NCI-H2196 (cell line): Measurements from ENCODE around the gene ADAMTS3.

Source experiments
- DNase-seq: peaks from one replicate; lab custom pipeline; 2025; ENCODE audit not compliant: unreplicated experiment; lab: John Stamatoyannopoulos, UW

Gene ADAMTS3

DNA sequence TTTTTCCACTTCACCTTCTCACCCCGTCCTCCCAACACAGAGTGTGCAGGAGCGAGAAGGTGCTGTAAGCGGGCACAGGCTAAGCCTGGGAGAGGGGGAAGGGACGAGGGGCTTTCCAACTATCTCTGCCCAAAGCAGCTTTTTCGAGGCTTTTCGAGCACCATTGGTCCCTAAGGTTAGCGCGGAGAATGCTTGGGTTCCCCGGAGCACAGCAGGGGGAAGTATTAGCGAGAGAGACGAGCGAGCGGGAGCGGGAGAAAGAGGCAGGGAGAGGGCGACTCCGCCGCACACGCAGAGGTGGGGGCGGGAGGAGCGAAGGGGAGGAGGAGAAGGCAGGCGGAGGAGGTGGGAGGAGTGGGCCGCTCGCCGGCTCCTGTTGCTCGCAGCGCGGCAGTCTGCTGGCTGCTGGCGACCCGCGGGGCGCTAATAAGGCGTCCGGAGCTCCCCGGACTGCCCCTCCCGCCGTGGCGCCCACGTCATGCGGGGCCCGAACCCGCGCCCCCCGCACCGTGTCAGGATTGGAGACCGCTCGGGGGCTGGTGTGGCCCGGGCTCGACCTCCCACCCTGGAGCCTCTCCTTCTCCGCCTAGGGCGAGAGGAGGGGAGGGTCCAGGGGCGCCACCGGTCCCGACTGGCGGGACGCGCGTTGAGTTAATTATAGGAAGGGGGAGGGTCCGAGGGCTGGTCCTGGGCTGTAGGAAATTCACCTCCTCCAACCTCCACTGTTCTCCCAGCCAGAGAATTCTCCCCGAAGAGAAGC, at the start of gene ADAMTS3:
Gene ADAMTS3 (minus strand): TSS at position 263 of the 760 bp plus-strand sequence. CDS start 459 bp downstream, outside the sequence.
- DNase-seq: no peak

DNA sequence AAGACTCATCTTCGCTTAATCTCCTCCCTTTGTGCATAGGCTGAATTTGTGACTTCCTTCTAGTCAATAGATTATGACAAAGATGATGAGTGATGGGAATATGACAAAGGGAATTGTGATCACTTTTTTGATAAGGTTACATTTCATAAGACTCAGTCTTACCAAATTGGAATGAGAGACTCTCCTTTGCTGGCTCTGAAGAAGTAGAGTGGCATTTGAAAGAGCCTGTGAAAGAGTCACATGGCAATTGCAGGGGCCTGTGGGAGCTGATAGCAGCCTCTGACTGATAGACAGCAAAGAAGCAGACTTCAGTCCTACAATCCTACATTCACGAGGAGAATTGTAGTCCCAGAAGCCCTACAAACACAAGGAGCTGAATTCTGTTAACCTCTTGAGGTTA, 44.9 kb upstream of the ADAMTS3 start:
- DNase-seq: no peak

- no peak for DNase-seq
Measured at GRCh38 chr4:72606751-72607150, 37.7 kb upstream of the ADAMTS3 start.

- no peak for DNase-seq
Measured at GRCh38 chr4:72604324-72604723, 35.3 kb upstream of the ADAMTS3 start.

GRCh38 chr4:72602396-72603376, 33.7 kb upstream of the ADAMTS3 start:
- no peak for DNase-seq

- DNase-seq: no peak
Measured at GRCh38 chr4:72591547-72592454, 22.8 kb upstream of the ADAMTS3 start.

GRCh38 chr4:72587334-72587733, 18.3 kb upstream of the ADAMTS3 start:
- DNase-seq: no peak

DNA sequence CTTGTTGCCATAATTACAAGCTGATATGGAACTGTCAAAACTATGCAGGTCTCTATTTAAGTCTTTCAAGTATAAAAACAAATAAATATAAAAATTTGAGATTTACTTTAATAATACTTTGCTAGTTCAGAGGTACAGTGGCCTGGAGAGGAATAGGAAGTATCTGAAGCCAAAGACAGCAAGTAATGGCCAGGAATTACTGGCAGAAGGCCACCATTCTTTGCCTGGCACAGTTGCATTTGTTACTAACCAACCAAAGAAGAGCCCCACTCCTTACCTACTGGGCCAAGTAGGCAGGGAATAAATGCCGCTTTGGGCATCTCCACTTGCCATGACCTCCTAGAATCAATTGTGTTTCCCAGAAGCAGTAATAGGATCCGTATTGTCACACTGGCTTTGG, 13.8 kb upstream of the ADAMTS3 start:
- no peak for DNase-seq

GRCh38 chr4:72577211-72577610, 8.2 kb upstream of the ADAMTS3 start:
- no peak for DNase-seq

DNA sequence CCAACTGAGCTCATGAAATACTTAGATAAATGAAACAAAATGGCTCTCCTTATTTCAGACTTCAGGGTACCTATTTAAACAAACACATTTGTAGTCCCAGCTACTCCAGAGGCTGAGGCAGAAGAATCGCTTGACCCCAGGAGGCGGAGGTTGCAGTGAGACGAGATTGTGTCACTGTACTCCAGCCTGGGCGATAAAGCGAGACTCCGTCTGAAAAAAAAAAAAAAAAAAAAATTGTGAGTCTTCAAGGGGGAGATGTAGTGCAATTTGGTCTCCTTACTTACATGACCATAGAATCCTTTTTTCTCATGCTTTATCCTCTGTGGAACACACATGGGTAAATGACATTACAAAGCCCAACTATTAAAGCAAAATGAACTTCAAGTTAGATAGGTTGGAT, 2.3 kb upstream of the ADAMTS3 start:
- DNase-seq: no peak

DNA sequence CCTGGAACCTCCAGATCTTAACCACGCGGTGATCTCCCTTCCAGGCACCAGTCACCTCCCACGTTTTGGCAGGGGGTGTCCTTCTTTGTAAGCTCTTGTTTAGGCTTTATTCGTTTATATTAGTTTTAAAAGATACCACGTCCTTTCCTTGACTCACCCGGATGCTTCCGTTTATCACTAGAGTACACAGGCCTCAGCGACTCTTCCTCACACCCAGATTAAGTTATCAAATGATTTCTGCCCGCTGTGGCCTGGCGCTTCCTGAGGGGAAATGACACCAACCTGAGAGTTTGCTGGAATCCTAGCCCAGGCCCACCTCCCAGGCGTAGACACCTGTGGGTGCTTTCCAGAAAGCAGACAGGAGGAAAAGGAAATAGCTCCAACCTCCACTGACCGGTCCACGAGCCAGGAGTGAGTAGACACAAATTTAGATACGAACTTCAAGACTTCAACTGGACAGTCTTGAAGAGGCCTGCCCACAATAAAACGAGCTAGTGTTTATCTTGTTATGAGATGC, 756 bp upstream of the ADAMTS3 start:
- DNase-seq: no peak

DNA sequence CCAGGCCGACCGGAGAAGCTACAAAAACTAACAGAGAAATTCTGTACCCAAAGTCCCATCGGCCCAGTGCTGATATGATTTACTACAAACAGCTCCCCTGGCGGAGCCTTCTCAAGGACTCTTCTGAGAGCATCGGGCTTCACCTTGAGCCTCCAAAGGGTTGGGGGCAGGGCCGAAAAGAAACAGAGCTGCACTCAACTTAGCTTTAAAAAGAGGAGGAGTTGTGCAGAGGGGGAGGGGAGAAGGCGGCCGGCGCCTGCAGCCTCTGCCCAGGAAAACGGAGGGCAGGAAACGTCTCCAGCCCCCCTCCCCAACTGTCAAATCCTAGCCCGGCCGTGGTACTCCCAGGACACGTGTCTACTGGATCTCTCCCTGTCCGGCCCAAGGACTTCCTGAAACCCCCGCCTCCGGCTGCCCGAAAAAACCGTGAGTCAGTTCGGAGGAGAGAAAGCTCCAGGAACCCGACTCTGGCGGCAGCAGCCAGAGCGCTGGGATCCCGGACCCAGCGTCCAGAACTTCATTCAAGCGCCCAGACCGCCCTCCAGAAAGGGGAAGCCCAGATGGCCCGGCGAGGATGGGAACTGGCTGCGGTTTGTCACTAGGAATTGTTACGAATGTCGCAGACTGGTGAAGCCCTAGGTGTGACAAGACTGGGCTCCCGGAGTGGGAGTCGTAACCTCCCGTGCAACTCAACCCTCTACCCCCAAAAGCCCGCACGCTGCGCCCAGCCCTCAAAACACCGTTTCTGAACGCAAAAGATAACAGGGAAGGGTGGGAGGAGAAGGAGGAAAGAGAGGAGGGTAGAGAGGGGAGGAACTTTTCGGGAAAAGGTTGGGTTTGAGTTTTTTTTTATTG, 973 bp downstream of the ADAMTS3 start:
- peak; percentile 2 for DNase-seq

- DNase-seq: no peak
Measured at GRCh38 chr4:72567036-72567435, 2.0 kb downstream of the ADAMTS3 start.

DNA sequence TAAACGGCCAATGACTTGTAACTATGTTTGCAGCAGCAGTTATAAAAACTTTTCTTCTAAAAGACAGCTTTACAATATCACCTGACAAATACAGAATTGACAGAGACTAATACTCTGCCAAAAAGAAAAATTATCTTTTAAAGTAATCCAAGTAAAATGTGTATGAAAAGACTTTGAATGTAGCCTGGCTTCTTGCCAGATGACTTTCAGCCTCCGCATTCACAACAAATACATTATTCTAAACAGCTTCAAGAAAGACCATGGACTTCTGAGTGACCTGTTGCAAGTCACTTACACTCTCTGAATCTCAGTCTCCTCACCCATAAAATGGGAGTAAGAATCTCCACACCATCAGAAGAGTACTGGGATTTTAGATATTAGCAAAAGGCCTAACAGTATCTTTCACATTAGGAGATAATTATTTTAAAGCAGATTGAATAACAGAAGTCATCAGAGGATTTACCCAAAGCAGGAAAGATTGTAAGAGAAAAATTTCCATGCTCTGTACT, 2.5 kb downstream of the ADAMTS3 start:
- DNase-seq: no peak

DNA sequence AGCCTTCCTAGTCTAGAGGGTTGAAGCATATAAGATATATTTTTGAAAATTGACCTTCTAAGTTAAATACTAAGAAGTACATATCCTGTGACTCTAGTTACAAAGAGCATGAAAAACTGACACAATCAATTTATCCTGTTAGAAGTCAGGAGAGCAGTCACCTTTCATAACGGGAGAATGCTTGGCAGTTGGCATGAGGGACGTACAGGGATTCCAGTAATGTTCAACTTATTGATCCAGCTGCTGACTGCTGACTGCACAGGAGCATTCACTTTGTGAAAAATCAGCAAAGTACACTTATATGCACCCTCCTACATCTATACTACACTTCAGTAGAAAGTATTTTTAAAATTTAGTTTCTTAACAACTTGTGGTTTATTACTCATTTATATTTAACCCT, 4.2 kb downstream of the ADAMTS3 start:
- no peak for DNase-seq

DNA sequence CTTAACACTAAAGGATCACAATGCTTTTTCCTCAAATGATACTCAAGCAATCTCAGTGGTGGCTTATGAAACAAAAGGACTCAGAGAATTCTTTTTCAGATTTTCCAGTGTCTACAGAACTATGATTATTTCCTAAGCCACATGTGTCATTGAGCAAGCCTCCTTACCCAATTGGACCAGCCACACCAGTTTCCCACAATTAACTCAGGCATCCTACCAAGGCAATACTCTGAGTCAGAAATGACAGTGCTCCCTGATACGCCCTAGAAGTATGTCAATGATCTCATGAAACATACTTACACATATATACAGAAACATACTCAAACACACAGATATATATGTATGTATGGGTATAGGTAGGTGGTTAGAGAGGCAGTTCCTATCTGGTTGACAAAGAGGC, 4.8 kb downstream of the ADAMTS3 start:
- DNase-seq: no peak

- no peak for DNase-seq
Measured at GRCh38 chr4:72558655-72559054, 10.4 kb downstream of the ADAMTS3 start.

DNA sequence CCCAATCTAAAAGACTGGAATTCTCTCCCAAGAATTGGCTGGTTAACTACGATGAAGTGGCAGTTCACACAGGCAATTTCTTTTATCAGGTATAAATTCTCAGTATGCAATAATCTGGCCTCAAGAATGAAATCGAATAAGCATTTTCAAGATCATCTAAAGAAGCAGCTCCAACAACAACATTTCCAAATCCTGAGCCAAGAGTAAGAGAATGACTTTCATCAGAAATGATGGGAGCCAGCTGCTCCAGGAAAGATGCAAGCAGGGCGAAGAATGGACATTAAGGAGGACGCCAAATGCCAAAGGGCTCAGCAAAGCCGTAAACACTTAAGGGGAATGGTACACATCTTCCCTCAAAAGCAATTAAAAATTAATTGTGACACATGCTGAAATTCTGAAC, 12.0 kb downstream of the ADAMTS3 start:
- DNase-seq: no peak

DNA sequence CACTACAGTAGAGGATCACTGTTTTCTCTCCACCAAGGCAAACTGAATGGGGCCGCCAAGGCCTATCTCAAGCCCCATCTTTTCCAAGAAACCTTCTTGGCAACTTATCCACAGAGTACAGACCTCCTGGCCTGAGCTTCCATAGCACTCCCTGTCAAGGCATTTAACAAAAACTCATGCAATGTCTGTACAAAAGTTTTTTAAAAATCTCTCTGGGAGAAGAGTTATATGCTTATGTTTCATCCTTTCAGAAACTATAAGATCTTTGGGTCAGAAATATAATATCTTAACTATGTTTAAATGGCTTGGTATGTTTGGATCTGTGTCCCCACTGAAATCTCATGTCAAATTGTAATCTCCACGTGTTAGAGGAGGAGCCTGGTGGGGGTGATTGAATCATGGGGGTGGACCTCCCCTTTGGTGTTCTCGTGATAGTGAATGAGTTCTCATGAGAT, 13.6 kb downstream of the ADAMTS3 start:
- DNase-seq: no peak
